WTC11 (cell line): ENCODE results near the gene CCSER1. TPM values are rescaled to one million over a fixed set of nuclear protein-coding genes. Genes with fewer than 3 reads are reported as not detected.

Experiments
- ATAC-seq: fragments of 200-7000 bp; cut with Tn5 transposase; 2 replicates; pipeline ENCODE4 v1.10.0; 2021; ENCODE audit warnings: mild to moderate bottlenecking, moderate library complexity
- CTCF ChIA-PET: fragments of 300-600 bp; sonication (Branson Sonifier 250); formaldehyde crosslinking; loops from one replicate; lab custom pipeline; 2021; ENCODE audit warnings: antibody characterized with exemption; lab: Charles Lee
- POLR2A ChIA-PET: fragments of 350-600 bp; sonication (Branson Sonifier 250); formaldehyde crosslinking; loops from one replicate; lab custom pipeline; 2021; ENCODE audit warnings: antibody characterized with exemption; lab: Charles Lee
- DNase-seq: peaks from one replicate; pipeline ENCODE4 v3.0.0; 2021; ENCODE audit warnings: low spot score
- H3K27ac Mint-ChIP-seq: 2 replicates; pipeline ENCODE4 v1.8.0; 2021; ENCODE audit warnings: mixed read lengths
- H3K27me3 Mint-ChIP-seq: 2 replicates; pipeline ENCODE4 v1.8.0; 2021; ENCODE audit warnings: low read depth, mild to moderate bottlenecking, moderate library complexity, mixed read lengths
- H3K36me3 Mint-ChIP-seq: 2 replicates; pipeline ENCODE4 v1.8.0; 2021; ENCODE audit warnings: mixed read lengths
- H3K4me1 Mint-ChIP-seq: 2 replicates; pipeline ENCODE4 v1.8.0; 2022; ENCODE audit warnings: mixed read lengths
- H3K4me3 Mint-ChIP-seq: 2 replicates; pipeline ENCODE4 v1.8.0; 2021; ENCODE audit warnings: mild to moderate bottlenecking, moderate library complexity, mixed read lengths
- H3K9me3 Mint-ChIP-seq: 2 replicates; pipeline ENCODE4 v1.8.0; 2021; ENCODE audit warnings: mixed read lengths
- AFF4 ChIP-seq: sonication (generic); formaldehyde crosslinking; IDR thresholded peaks from 2 replicates; pipeline ENCODE4 v1.8.1; 2023; ENCODE audit warnings: mild to moderate bottlenecking, missing genetic modification reagents, borderline replicate concordance
- AR ChIP-seq: fragments of 250-450 bp; sonication (Bioruptor Pico); IDR thresholded peaks from 2 replicates; pipeline ENCODE4 v1.9.0; 2021; ENCODE audit warnings: mild to moderate bottlenecking
- EMX1 ChIP-seq: fragments of 250-450 bp; sonication (Bioruptor Pico); IDR thresholded peaks from 2 replicates; pipeline ENCODE4 v1.8.0; 2021; ENCODE audit warnings: mild to moderate bottlenecking
- FOXP1 ChIP-seq: sonication (generic); formaldehyde crosslinking; IDR thresholded peaks from 2 replicates; pipeline ENCODE4 v1.8.0; 2022; ENCODE audit warnings: missing genetic modification reagents, mild to moderate bottlenecking, moderate library complexity, borderline replicate concordance
- HMGXB4 ChIP-seq: sonication (generic); formaldehyde crosslinking; IDR thresholded peaks from 2 replicates; pipeline ENCODE4 v1.8.1; 2023; ENCODE audit warnings: mild to moderate bottlenecking, moderate library complexity, missing genetic modification reagents
- MLX ChIP-seq: sonication (generic); formaldehyde crosslinking; IDR thresholded peaks from 2 replicates; pipeline ENCODE4 v1.8.1; 2023; ENCODE audit warnings: mild to moderate bottlenecking, missing genetic modification reagents, moderate library complexity
- MXD4 ChIP-seq: fragments of 250-450 bp; sonication (Bioruptor Pico); IDR thresholded peaks from 2 replicates; pipeline ENCODE4 v1.8.0; 2021; ENCODE audit warnings: mild to moderate bottlenecking, moderate library complexity, borderline replicate concordance
- NR3C1 ChIP-seq: sonication (generic); formaldehyde crosslinking; conservative IDR thresholded peaks from 2 replicates; pipeline ENCODE4 v1.8.1; 2023; ENCODE audit warnings: low read depth, mild to moderate bottlenecking, missing genetic modification reagents
- SP1 ChIP-seq: sonication (generic); formaldehyde crosslinking; conservative IDR thresholded peaks from 2 replicates; pipeline ENCODE4 v1.8.1; 2022; ENCODE audit warnings: missing genetic modification reagents
- ZNF232 ChIP-seq: sonication (generic); formaldehyde crosslinking; IDR thresholded peaks from 2 replicates; pipeline ENCODE4 v1.8.0; 2022; ENCODE audit warnings: mild to moderate bottlenecking, missing genetic modification reagents
- ZNF281 ChIP-seq: sonication (generic); formaldehyde crosslinking; IDR thresholded peaks from 2 replicates; pipeline ENCODE4 v1.8.0; 2023; ENCODE audit warnings: mild to moderate bottlenecking, missing genetic modification reagents
- ZNF416 ChIP-seq: fragments of 250-450 bp; sonication (Bioruptor Pico); IDR thresholded peaks from 2 replicates; pipeline ENCODE4 v1.9.0; 2021; ENCODE audit warnings: mild to moderate bottlenecking, inconsistent platforms
- ZNF512 ChIP-seq: sonication (generic); formaldehyde crosslinking; IDR thresholded peaks from 2 replicates; pipeline ENCODE4 v1.8.1; 2022; ENCODE audit warnings: missing genetic modification reagents, borderline replicate concordance
- total RNA-seq: library from RNA; stranded (reverse); gene quantifications from 3 replicates; pipeline ENCODE4 v1.2.3, GENCODE V29; 2021

Gene CCSER1
- total RNA-seq, 1 experiment from 2014 or later, result 0.87 TPM

GRCh38 chr4:90145319-90145718, 18.1 kb downstream of the CCSER1 start:
- no peaks in the 10 kb centered on the region for H3K36me3 Mint-ChIP-seq
- ChIA-PET CTCF (no interaction called here), POLR2A (no interaction called here)
- no peaks in the 10 kb centered on the region for H3K9me3 Mint-ChIP-seq
- DNase-seq, result no peak
- no peak for ATAC-seq
- no peaks in the 10 kb centered on the region for H3K27me3 Mint-ChIP-seq
- H3K4me3 Mint-ChIP-seq, result no peak overlapping the region
- no peak for TF ChIP-seq ZNF512 (CRISPR knock-in tag)
- TF ChIP-seq ZNF416, result no peak
- no peak for TF ChIP-seq EMX1 (CRISPR knock-in tag)
- TF ChIP-seq NR3C1, result no peak
- no peak for TF ChIP-seq AFF4 (CRISPR knock-in tag)
- TF ChIP-seq AR (CRISPR knock-in tag), result no peak
- no peak for TF ChIP-seq ZNF232
- peaks cover 7% of the 10 kb centered on the region for H3K4me1 Mint-ChIP-seq
- no peak overlapping the region for H3K27ac Mint-ChIP-seq

GRCh38 chr4:90146306-90146705, 19.1 kb downstream of the CCSER1 start:
- H3K27ac Mint-ChIP-seq, result no peak overlapping the region
- H3K36me3 Mint-ChIP-seq, result no peaks in the 10 kb centered on the region
- ATAC-seq (no peak), DNase-seq (no peak)
- H3K9me3 Mint-ChIP-seq, result no peaks in the 10 kb centered on the region
- no peak for TF ChIP-seq ZNF281
- TF ChIP-seq MLX (CRISPR knock-in tag), result no peak
- no peak for TF ChIP-seq MXD4 (CRISPR knock-in tag)
- TF ChIP-seq HMGXB4 (CRISPR knock-in tag), result no peak
- TF ChIP-seq ZNF416, result no peak
- TF ChIP-seq SP1, result no peak
- no peak for TF ChIP-seq FOXP1 (CRISPR knock-in tag)
- H3K4me3 Mint-ChIP-seq, result no peak overlapping the region
- H3K4me1 Mint-ChIP-seq, result peaks cover 7% of the 10 kb centered on the region
- POLR2A ChIA-PET, result no interaction called here
- H3K27me3 Mint-ChIP-seq, result no peaks in the 10 kb centered on the region
- CTCF ChIA-PET, result no interaction called here
